Subcutaneous adipose tissue (tissue), 4 donors: ENCODE measurements around the gene SF3A1. TPM values are rescaled to one million over a fixed set of nuclear protein-coding genes. Genes with fewer than 3 reads are reported as not detected.

ENCODE experiments used
- total RNA-seq, 4 donors: library from RNA; depleted of rRNA; stranded (reverse); fragments of >200 nt; gene quantifications; one replicate each; pipeline ENCODE4 v1.1.0, GENCODE V29; 2016
- TF ChIP-seq, protein P1 (sequence below): fragments of 450-650 bp; IDR thresholded peaks from one replicate; pipeline ENCODE4 v1.5.1; 2016; ENCODE audit warnings: low read depth, mild to moderate bottlenecking, control low read depth, antibody characterized with exemption, moderate library complexity

Gene SF3A1
- total RNA-seq = 10 to 100 TPM; 51.8 to 81.0 (median 67.4) TPM

- TF ChIP-seq, protein P1, sequence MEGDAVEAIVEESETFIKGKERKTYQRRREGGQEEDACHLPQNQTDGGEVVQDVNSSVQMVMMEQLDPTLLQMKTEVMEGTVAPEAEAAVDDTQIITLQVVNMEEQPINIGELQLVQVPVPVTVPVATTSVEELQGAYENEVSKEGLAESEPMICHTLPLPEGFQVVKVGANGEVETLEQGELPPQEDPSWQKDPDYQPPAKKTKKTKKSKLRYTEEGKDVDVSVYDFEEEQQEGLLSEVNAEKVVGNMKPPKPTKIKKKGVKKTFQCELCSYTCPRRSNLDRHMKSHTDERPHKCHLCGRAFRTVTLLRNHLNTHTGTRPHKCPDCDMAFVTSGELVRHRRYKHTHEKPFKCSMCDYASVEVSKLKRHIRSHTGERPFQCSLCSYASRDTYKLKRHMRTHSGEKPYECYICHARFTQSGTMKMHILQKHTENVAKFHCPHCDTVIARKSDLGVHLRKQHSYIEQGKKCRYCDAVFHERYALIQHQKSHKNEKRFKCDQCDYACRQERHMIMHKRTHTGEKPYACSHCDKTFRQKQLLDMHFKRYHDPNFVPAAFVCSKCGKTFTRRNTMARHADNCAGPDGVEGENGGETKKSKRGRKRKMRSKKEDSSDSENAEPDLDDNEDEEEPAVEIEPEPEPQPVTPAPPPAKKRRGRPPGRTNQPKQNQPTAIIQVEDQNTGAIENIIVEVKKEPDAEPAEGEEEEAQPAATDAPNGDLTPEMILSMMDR = no peak
Observed at GRCh38 chr22:30356449-30357235, at the start of gene SF3A1, which contains the start of gene CCDC157. SF3A1 (minus strand) TSS chr22:30356894; CDS start chr22:30356792, 102 bp downstream. CCDC157 (plus strand) TSS chr22:30357007; CDS start chr22:30366001, 8,994 bp downstream.

GRCh38 chr22:30406400-30406799 is 49.7 kb upstream of the SF3A1 start:
- TF ChIP-seq, protein P1 = no peak

- TF ChIP-seq, protein P1 = no peak
Observed at GRCh38 chr22:30405731-30406130, 49.0 kb upstream of the SF3A1 start.

- TF ChIP-seq, protein P1 = no peak
Observed at GRCh38 chr22:30404307-30404706, 47.6 kb upstream of the SF3A1 start.

GRCh38 chr22:30402028-30402765 is 45.5 kb upstream of the SF3A1 start:
- TF ChIP-seq, protein P1 = no peak

DNA sequence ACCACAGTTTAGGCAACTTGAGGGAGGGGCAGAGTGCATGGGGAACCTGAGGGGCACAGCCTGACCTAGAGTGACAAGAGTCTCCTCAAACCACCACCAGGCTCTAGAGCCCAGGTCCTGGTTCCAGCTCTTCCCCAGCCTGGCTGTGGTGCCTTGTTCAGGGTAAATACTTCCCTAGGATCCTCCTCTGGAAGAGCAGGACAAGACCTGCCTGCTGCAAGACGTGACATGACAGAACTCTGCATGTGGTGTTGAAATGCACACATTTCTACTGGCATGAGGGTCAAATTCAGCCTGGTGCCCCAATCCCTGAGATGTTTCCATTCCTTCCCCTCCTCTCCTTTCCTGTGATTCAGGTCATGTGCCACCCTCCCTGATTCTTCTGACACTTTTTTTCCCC is 43.5 kb upstream of the SF3A1 start:
- TF ChIP-seq, protein P1 = no peak

DNA sequence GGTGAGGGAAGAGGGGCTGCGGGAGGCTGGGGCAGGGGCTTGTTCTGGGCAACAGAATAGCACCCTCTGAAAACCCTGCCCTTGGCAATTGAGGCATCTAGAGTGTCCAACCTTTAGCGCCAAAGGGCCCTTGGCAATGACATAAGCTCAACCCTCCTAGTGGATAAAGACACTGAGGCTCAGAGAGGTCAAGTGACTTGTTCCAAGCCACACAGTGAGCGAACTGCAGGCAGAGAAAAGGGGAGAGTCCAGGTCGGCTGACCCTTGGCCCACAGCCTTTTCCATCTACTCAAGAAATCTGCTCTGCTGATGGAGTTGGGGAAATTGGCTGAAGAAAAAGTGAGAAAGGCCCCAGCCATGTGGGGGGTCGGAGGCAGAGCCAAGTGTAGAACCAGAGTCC is 43.0 kb upstream of the SF3A1 start:
- TF ChIP-seq, protein P1 = no peak
